ENCODE results near the gene OR10H2. TPM values are rescaled to one million over a fixed set of nuclear protein-coding genes. Genes with fewer than 3 reads are reported as not detected.

OR10H2 gene
- polyA plus RNA-seq, 1 experiment: not detected

- Histone ChIP-seq H3K4me3 (ENCODE audit: low read depth, low read length) (no peak overlapping the region), H3K27ac (ENCODE audit: low read depth, low read length) (no peak overlapping the region), H3K9me3 (ENCODE audit: control insufficient read depth, insufficient read depth, low read length) (peaks cover 19% of the 10 kb centered on the region), H3K27me3 (ENCODE audit: control insufficient read depth, insufficient read depth, low read length) (no peaks in the 10 kb centered on the region)
- CTCF ChIA-PET: no interaction called here
- DNase-seq (ENCODE audit: low read depth, low spot score): no peak
- POLR2A ChIA-PET: no interaction called here
- no peak for TF ChIP-seq CTCF (IDR thresholded peaks at IDR 0.05; ENCODE audit: low read depth, low read length)
Measured at GRCh38 chr19:15684828-15685227, 43.0 kb upstream of the OR10H2 start.

GRCh38 chr19:15696654-15697194, 31.1 kb upstream of the OR10H2 start:
- CTCF ChIA-PET: no interaction called here
- Histone ChIP-seq H3K27me3 (ENCODE audit: control insufficient read depth, insufficient read depth, low read length) (no peaks in the 10 kb centered on the region), H3K4me3 (ENCODE audit: low read depth, low read length) (no peak overlapping the region), H3K27ac (ENCODE audit: low read depth, low read length) (no peak overlapping the region), H3K9me3 (ENCODE audit: control insufficient read depth, insufficient read depth, low read length) (peaks cover 17% of the 10 kb centered on the region)
- POLR2A ChIA-PET: no interaction called here
- DNase-seq (ENCODE audit: low read depth, low spot score): no peak
- no peak for TF ChIP-seq CTCF (IDR thresholded peaks at IDR 0.05; ENCODE audit: low read depth, low read length)

- no peak for TF ChIP-seq CTCF (IDR thresholded peaks at IDR 0.05; ENCODE audit: low read depth, low read length)
- POLR2A ChIA-PET: no interaction called here
- H3K27me3 ChIP-seq (ENCODE audit: control insufficient read depth, insufficient read depth, low read length): no peaks in the 10 kb centered on the region
Measured at GRCh38 chr19:15701757-15702533, 25.9 kb upstream of the OR10H2 start.

GRCh38 chr19:15702534-15702930, 25.3 kb upstream of the OR10H2 start:
- CTCF ChIA-PET: no interaction called here
- Histone ChIP-seq H3K27ac (ENCODE audit: low read depth, low read length) (no peak overlapping the region), H3K4me3 (ENCODE audit: low read depth, low read length) (no peak overlapping the region), H3K9me3 (ENCODE audit: control insufficient read depth, insufficient read depth, low read length) (no peaks in the 10 kb centered on the region; the same call in 1 of the 2 replicates), H3K27me3 (ENCODE audit: control insufficient read depth, insufficient read depth, low read length) (no peaks in the 10 kb centered on the region)
- POLR2A ChIA-PET: no interaction called here
- no peak for DNase-seq (ENCODE audit: low read depth, low spot score)
- no peak for TF ChIP-seq CTCF (IDR thresholded peaks at IDR 0.05; ENCODE audit: low read depth, low read length)

More at GRCh38 chr19:15701757-15702533, 25.9 kb upstream of the OR10H2 start:
- CTCF ChIA-PET: no interaction called here
- DNase-seq (ENCODE audit: low read depth, low spot score): no peak
- H3K9me3 ChIP-seq (ENCODE audit: control insufficient read depth, insufficient read depth, low read length): peaks cover 4% of the 10 kb centered on the region
- no peak overlapping the region for H3K27ac ChIP-seq (ENCODE audit: low read depth, low read length)
- H3K4me3 ChIP-seq (ENCODE audit: low read depth, low read length): no peak overlapping the region

GRCh38 chr19:15714638-15715037, 13.2 kb upstream of the OR10H2 start:
- Histone ChIP-seq H3K9me3 (ENCODE audit: control insufficient read depth, insufficient read depth, low read length) (peaks cover 12% of the 10 kb centered on the region), H3K27ac (ENCODE audit: low read depth, low read length) (no peak overlapping the region), H3K27me3 (ENCODE audit: control insufficient read depth, insufficient read depth, low read length) (no peaks in the 10 kb centered on the region), H3K4me3 (ENCODE audit: low read depth, low read length) (no peak overlapping the region)
- TF ChIP-seq CTCF (IDR thresholded peaks at IDR 0.05; ENCODE audit: low read depth, low read length): no peak
- ChIA-PET POLR2A (no interaction called here), CTCF (no interaction called here)
- no peak for DNase-seq (ENCODE audit: low read depth, low spot score)
